NCI-H1092 treated with DMSO at 0.1 percent for 48 hours (cell line): ENCODE measurements around the gene DMAC2L.
"Not testable (repeated sequence)": the region's sequence is repeated elsewhere in the genome, so short reads cannot be mapped to it uniquely, and the experiment has no call there.

Experiments
- DNase-seq: peaks from one replicate; lab custom pipeline; 2025; lab: John Stamatoyannopoulos, UW

DMAC2L gene

GRCh38 chr14:50355692-50356091, 43.6 kb downstream of the DMAC2L start:
- DNase-seq: no peak

- not testable (repeated sequence) for DNase-seq
Measured at GRCh38 chr14:50356283-50356682, 44.2 kb downstream of the DMAC2L start.

DNA sequence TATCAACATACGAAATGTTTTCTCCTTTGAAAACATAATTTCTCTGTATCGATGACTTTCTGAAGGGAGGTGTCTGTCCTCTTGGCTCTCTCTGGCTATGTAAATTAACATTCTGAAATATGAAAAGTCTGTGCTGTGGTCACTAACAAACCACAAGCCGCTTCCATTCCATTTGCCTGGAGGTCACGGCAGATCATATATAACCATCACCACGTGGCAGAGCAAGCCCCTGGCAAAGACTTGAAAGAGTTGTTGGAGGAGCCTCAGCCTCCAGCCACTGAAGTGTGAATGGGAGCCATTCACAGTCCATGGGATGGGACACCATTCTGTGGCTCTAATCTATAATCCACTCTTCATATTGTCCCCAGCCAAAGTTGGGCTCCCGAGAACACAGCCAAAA, 45.0 kb downstream of the DMAC2L start:
- no peak for DNase-seq

- no peak for DNase-seq
Measured at GRCh38 chr14:50357753-50358395, 45.8 kb downstream of the DMAC2L start.

GRCh38 chr14:50359631-50360030, 47.5 kb downstream of the DMAC2L start:
- DNase-seq: no peak

DNA sequence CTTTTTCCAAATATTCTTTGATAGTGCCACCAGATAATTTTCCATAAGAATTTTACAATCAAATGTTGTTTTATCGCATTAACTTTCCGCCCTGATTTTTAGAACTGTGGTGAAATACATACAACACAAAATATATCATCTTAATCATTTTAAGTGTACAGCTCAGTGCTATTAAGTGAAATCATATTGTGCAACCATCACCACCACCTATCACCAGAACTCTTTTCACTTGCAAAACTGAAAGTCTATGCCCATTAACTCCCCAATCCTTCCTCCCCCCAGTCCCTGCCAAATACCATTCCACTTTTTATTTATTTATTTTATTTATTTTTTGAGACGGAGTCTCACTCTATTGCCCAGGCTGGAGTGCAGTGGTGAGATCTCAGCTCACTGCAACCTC, 48.0 kb downstream of the DMAC2L start:
- no peak for DNase-seq

GRCh38 chr14:50360851-50361250, 48.7 kb downstream of the DMAC2L start:
- DNase-seq: no peak

- DNase-seq: not testable (repeated sequence)
Measured at GRCh38 chr14:50361473-50362403, 49.6 kb downstream of the DMAC2L start.

GRCh38 chr14:50362764-50363713, 50.9 kb downstream of the DMAC2L start:
- DNase-seq: no peak

GRCh38 chr14:50363714-50364111, 51.6 kb downstream of the DMAC2L start:
- no peak for DNase-seq

GRCh38 chr14:50364792-50365191, 52.7 kb downstream of the DMAC2L start:
- no peak for DNase-seq

GRCh38 chr14:50365572-50365971, 53.4 kb downstream of the DMAC2L start:
- DNase-seq: not testable (repeated sequence)

DNA sequence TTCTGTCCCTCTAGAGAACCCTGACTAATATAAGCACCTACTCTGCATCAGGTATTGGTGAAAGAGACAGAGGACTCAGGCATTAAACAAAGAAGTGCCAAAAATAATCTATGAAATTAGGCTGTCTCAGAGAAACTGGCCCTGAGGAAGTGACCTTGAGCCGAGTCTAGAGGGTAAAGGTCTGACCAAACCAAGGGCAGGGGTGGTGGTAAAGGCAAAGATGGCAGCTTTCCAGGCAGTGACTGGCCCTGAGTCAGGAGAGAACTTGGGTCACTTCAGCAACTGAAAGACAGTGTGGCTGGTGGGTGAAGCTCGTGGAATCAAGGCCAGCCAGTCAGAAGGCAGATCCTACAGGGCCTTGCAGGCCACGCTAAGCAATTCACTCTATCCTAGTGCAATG, 54.0 kb downstream of the DMAC2L start:
- DNase-seq: no peak

DNA sequence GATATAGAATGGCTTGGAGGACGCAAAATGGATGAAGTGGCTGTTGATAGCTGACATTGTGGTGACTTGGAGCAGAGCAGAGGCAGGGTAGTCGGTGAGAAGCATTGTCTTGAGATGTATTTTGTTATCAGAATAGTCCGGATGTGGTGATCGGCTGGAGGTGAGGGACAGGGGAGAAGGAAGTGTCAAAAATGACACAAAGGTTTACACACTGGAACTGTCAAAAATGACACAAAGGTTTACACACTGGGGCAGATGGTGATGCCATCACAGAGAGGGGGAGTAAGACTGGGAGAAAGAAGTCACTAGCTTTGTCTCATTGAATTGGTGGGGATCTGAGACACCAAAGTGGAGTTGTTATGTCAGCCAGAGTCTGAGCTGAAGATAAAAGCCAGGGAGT, 54.5 kb downstream of the DMAC2L start:
- DNase-seq: no peak

DNA sequence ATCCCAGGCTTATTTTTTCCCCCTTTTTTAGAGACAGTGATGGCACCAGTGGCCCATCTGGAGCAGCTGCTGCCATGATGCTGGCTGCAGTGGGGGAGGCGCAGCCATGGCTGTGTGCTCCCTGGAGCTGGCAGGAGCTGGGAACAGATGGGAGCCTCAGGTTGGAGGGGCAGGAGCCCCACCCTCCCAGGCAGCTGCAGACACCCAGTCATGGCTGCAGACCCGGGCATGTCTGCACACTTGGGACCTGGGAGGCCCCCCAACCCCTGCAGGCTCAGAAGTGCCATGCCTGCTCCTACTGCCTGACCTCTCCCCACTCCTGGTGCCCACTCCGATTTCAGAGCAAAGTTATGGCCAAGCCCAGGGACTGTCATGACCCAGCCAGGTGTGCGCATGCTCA, 59.4 kb downstream of the DMAC2L start:
- no peak for DNase-seq

- DNase-seq: no peak
Measured at GRCh38 chr14:50373959-50374358, 61.8 kb downstream of the DMAC2L start.

DNA sequence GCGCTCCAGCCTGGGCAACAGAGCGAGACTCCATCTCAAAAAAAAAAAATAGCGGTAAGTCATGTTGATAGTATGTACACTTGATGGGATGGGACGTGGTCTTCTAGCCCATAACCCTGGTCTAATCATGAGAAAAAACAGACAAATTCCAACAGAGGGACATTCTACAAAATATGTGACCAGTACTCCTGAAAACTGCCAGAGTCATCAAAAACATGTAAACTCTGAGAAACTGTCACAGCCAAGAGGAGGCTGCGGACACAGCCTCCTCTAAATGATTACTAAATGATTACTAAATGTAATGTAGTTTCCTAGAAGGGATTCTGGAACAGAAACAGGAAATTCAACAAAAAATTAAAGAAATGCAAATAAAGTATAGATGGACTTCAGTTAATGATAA, 63.6 kb downstream of the DMAC2L start:
- DNase-seq: no peak
